ENCODE measurements around the gene PRTFDC1. TPM values are rescaled to one million over a fixed set of nuclear protein-coding genes. Genes with fewer than 3 reads are reported as not detected.
"Not testable (repeated sequence)": the region's sequence is repeated elsewhere in the genome, so short reads cannot be mapped to it uniquely, and the experiment has no call there.

PRTFDC1 gene
- 11.7 TPM for total RNA-seq

GRCh38 chr10:24952143-24952706 is at the start of gene PRTFDC1:
Gene PRTFDC1, minus strand, starts transcription at chr10:24952606. Its CDS starts 31 bp downstream, at chr10:24952575.
- DNase-seq = peak; percentile 30

- DNase-seq = no peak
These were observed 45.6 kb upstream of the PRTFDC1 start for GRCh38 chr10:24998044-24998443.

GRCh38 chr10:24995072-24995471 is 42.7 kb upstream of the PRTFDC1 start:
- DNase-seq = no peak

- no peak for DNase-seq
These were observed 41.0 kb upstream of the PRTFDC1 start for GRCh38 chr10:24993237-24993958.

GRCh38 chr10:24992512-24993133 is 40.2 kb upstream of the PRTFDC1 start:
- DNase-seq = no peak

GRCh38 chr10:24991298-24991697 is 38.9 kb upstream of the PRTFDC1 start:
- DNase-seq = no peak

GRCh38 chr10:24989867-24990266 is 37.5 kb upstream of the PRTFDC1 start:
- DNase-seq = no peak

GRCh38 chr10:24988831-24989640 is 36.6 kb upstream of the PRTFDC1 start:
- DNase-seq = no peak

- peak; percentile 25 for DNase-seq
These were observed 32.5 kb upstream of the PRTFDC1 start for GRCh38 chr10:24984906-24985305.

- DNase-seq = no peak
These were observed 31.5 kb upstream of the PRTFDC1 start for GRCh38 chr10:24983946-24984345.

- DNase-seq = no peak
These were observed 30.7 kb upstream of the PRTFDC1 start for GRCh38 chr10:24983130-24983529.

- DNase-seq = no peak
These were observed 30.1 kb upstream of the PRTFDC1 start for GRCh38 chr10:24982319-24983112.

GRCh38 chr10:24981161-24981710 is 28.8 kb upstream of the PRTFDC1 start:
- no peak for DNase-seq

GRCh38 chr10:24979685-24980084 is 27.3 kb upstream of the PRTFDC1 start:
- no peak for DNase-seq

- DNase-seq = peak; percentile 79
These were observed 22.6 kb upstream of the PRTFDC1 start for GRCh38 chr10:24974976-24975375.

GRCh38 chr10:24973163-24973562 is 20.8 kb upstream of the PRTFDC1 start:
- DNase-seq = no peak

GRCh38 chr10:24971374-24971773 is 19.0 kb upstream of the PRTFDC1 start:
- no peak for DNase-seq

- peak; percentile 88 for DNase-seq
These were observed 17.5 kb upstream of the PRTFDC1 start for GRCh38 chr10:24969841-24970281.

- DNase-seq = not testable (repeated sequence)
These were observed 16.5 kb upstream of the PRTFDC1 start for GRCh38 chr10:24968951-24969350.

GRCh38 chr10:24968349-24968748 is 15.9 kb upstream of the PRTFDC1 start:
- DNase-seq = no peak

GRCh38 chr10:24966962-24967481 is 14.6 kb upstream of the PRTFDC1 start:
- DNase-seq = no peak
